T-helper 1 cell (primary cell): ENCODE results near the gene GRID1.

Experiments used
- DNase-seq, 5 donors: peaks; one replicate each; pipeline ENCODE4 v3.0.0-alpha.2; 2012 to 2020

GRID1 gene

GRCh38 chr10:85665078-85665477, 701.5 kb downstream of the GRID1 start:
- DNase-seq, result no peak

- no peak for DNase-seq
These were observed 705.5 kb downstream of the GRID1 start for GRCh38 chr10:85661123-85661522.

GRCh38 chr10:85659331-85659730, 707.3 kb downstream of the GRID1 start:
- no peak for DNase-seq

GRCh38 chr10:85658518-85658917, 708.1 kb downstream of the GRID1 start:
- DNase-seq, result no peak

GRCh38 chr10:85657476-85658113, 709.0 kb downstream of the GRID1 start:
- DNase-seq, result no peak

- DNase-seq, result no peak
These were observed 711.2 kb downstream of the GRID1 start for GRCh38 chr10:85655411-85655810.

- DNase-seq, result no peak
These were observed 715.1 kb downstream of the GRID1 start for GRCh38 chr10:85651497-85651882.

GRCh38 chr10:85650791-85651496, 715.7 kb downstream of the GRID1 start:
- DNase-seq, result no peak

- DNase-seq, result no peak
These were observed 717.1 kb downstream of the GRID1 start for GRCh38 chr10:85649461-85649860.

GRCh38 chr10:85648279-85648754, 718.3 kb downstream of the GRID1 start:
- no peak for DNase-seq

- DNase-seq, result no peak
These were observed 718.9 kb downstream of the GRID1 start for GRCh38 chr10:85647741-85648140.

GRCh38 chr10:85645926-85646711, 720.5 kb downstream of the GRID1 start:
- no peak for DNase-seq

GRCh38 chr10:85645053-85645452, 721.5 kb downstream of the GRID1 start:
- no peak for DNase-seq

- DNase-seq, result no peak
These were observed 722.6 kb downstream of the GRID1 start for GRCh38 chr10:85643845-85644525.

GRCh38 chr10:85643171-85643844, 723.3 kb downstream of the GRID1 start:
- no peak for DNase-seq

GRCh38 chr10:85642421-85643170, 724.0 kb downstream of the GRID1 start:
- no peak for DNase-seq

GRCh38 chr10:85642082-85642420, 724.5 kb downstream of the GRID1 start:
- DNase-seq, result no peak

- no peak for DNase-seq
These were observed 725.1 kb downstream of the GRID1 start for GRCh38 chr10:85641479-85642009.

GRCh38 chr10:85638797-85639196, 727.8 kb downstream of the GRID1 start:
- DNase-seq, result no peak

GRCh38 chr10:85635650-85636049, 730.9 kb downstream of the GRID1 start:
- DNase-seq, result no peak

- DNase-seq, result no peak
These were observed 742.1 kb downstream of the GRID1 start for GRCh38 chr10:85624511-85624910.

- no peak for DNase-seq
These were observed 742.8 kb downstream of the GRID1 start for GRCh38 chr10:85623758-85624157.
